Measurements from ENCODE around the gene TK2. TPM values are rescaled to one million over a fixed set of nuclear protein-coding genes. Genes with fewer than 3 reads are reported as not detected.

TK2 gene
- total RNA-seq, 1 donor from 2014 or later = 33.2 TPM

- Mint-ChIP-seq H3K9me3 (ENCODE audit: unreplicated experiment) (no peaks in the 10 kb centered on the region), H3K27ac (ENCODE audit: unreplicated experiment) (no peak overlapping the region), H3K36me3 (ENCODE audit: unreplicated experiment) (peaks cover 35% of the 10 kb centered on the region), H3K27me3 (ENCODE audit: unreplicated experiment) (no peaks in the 10 kb centered on the region), H3K4me1 (ENCODE audit: unreplicated experiment) (no peaks in the 10 kb centered on the region), H3K4me3 (ENCODE audit: unreplicated experiment) (no peak overlapping the region)
- DNase-seq (ENCODE audit: extremely low spot score, unreplicated experiment) = no peak
- no peak for TF ChIP-seq CTCF (IDR thresholded peaks at IDR 0.05)
Measured at GRCh38 chr16:66541388-66542355, 8.2 kb downstream of the TK2 start.

GRCh38 chr16:66539623-66540469 lies 10.1 kb downstream of the TK2 start:
- Mint-ChIP-seq H3K36me3 (ENCODE audit: unreplicated experiment) (peaks cover 31% of the 10 kb centered on the region), H3K27ac (ENCODE audit: unreplicated experiment) (no peak overlapping the region), H3K4me3 (ENCODE audit: unreplicated experiment) (no peak overlapping the region), H3K27me3 (ENCODE audit: unreplicated experiment) (no peaks in the 10 kb centered on the region), H3K4me1 (ENCODE audit: unreplicated experiment) (no peaks in the 10 kb centered on the region), H3K9me3 (ENCODE audit: unreplicated experiment) (no peaks in the 10 kb centered on the region)
- no peak for TF ChIP-seq CTCF (IDR thresholded peaks at IDR 0.05)
- no peak for DNase-seq (ENCODE audit: extremely low spot score, unreplicated experiment)

- Mint-ChIP-seq H3K36me3 (ENCODE audit: unreplicated experiment) (peaks cover 33% of the 10 kb centered on the region), H3K27ac (ENCODE audit: unreplicated experiment) (no peak overlapping the region), H3K4me1 (ENCODE audit: unreplicated experiment) (no peaks in the 10 kb centered on the region), H3K9me3 (ENCODE audit: unreplicated experiment) (no peaks in the 10 kb centered on the region), H3K27me3 (ENCODE audit: unreplicated experiment) (no peaks in the 10 kb centered on the region), H3K4me3 (ENCODE audit: unreplicated experiment) (no peak overlapping the region)
- DNase-seq (ENCODE audit: extremely low spot score, unreplicated experiment) = no peak
- no peak for TF ChIP-seq CTCF (IDR thresholded peaks at IDR 0.05)
Measured at GRCh38 chr16:66538910-66539309, 11.0 kb downstream of the TK2 start.

- H3K27ac Mint-ChIP-seq (ENCODE audit: unreplicated experiment) = no peak overlapping the region
- no peaks in the 10 kb centered on the region for H3K9me3 Mint-ChIP-seq (ENCODE audit: unreplicated experiment)
Measured at GRCh38 chr16:66537236-66537635, 12.7 kb downstream of the TK2 start.

More at GRCh38 chr16:66537236-66537635, 12.7 kb downstream of the TK2 start:
- TF ChIP-seq CTCF (IDR thresholded peaks at IDR 0.05) = no peak
- no peak overlapping the region for H3K4me3 Mint-ChIP-seq (ENCODE audit: unreplicated experiment)
- H3K36me3 Mint-ChIP-seq (ENCODE audit: unreplicated experiment) = peaks cover 34% of the 10 kb centered on the region
- no peaks in the 10 kb centered on the region for H3K4me1 Mint-ChIP-seq (ENCODE audit: unreplicated experiment)
- no peak for DNase-seq (ENCODE audit: extremely low spot score, unreplicated experiment)
- no peaks in the 10 kb centered on the region for H3K27me3 Mint-ChIP-seq (ENCODE audit: unreplicated experiment)

All from osteocyte (in vitro differentiated cells).